ENCODE measurements around the gene EGFR.
"Not testable (repeated sequence)": the region's sequence is repeated elsewhere in the genome, so short reads cannot be mapped to it uniquely, and the experiment has no call there.

EGFR gene

DNA sequence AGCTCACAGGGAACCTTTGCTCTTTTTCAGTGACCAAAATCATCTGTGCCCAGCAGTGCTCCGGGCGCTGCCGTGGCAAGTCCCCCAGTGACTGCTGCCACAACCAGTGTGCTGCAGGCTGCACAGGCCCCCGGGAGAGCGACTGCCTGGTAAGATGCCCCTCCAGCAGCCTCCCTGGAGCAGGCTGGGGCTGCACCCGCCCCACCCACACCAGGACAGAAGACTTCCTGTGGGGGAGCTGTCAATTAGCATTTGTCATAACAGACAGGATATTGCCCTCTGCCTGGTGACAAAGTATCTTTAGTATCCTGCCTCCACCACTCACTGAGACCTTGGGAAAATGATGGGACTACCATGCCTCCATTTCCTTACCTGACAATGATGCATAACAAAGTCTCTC lies 133.7 kb downstream of the EGFR start:
- no peak for DNase-seq

DNA sequence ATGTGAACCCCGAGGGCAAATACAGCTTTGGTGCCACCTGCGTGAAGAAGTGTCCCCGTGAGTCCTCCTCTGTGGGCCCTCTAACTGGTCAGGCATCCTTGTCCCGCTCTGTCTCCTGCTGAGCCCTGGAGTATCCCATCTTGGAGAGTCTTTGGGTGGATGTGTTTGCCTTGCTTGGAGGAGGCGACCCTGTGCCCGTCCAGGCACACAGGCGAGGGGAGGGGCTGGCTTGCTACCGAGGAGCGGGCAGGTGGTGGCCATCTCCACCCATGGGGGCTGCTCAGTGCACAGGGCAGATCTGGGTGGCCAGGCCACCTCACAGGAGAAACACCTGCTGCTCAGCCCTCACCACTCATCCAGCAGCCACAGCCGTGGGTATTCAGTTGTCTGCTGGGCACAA lies 135.3 kb downstream of the EGFR start:
- DNase-seq, result no peak

DNA sequence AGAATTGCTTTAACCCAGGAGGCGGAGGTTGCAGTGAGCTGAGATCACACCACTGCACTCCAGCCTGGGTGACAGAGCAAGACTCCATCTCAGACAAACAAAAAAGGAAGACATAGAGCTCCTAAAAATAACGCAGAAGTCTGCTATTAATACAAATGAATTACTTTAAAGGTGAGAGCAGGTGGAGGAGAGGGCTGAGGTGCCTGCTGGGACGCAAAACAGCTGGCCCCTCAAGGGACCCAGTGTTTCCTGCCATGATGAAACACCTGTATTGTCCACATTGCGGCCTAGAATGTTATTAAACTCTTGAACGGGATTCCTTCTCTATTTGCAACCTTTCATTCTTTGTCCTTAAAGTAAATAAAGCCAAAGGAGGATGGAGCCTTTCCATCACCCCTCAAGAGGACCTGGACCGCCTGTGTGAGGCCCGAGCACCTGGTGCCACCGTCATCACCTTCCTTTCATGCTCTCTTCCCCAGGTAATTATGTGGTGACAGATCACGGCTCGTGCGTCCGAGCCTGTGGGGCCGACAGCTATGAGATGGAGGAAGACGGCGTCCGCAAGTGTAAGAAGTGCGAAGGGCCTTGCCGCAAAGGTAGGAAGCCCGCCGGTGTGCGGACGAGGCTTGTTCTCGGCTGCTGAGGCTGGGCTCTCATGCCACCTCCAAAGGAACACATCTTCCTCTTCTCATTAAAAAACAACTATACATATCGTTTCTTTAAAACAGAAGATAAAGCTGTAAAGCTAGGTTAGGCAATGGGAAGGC lies 136.7 kb downstream of the EGFR start:
- DNase-seq, result no peak

DNA sequence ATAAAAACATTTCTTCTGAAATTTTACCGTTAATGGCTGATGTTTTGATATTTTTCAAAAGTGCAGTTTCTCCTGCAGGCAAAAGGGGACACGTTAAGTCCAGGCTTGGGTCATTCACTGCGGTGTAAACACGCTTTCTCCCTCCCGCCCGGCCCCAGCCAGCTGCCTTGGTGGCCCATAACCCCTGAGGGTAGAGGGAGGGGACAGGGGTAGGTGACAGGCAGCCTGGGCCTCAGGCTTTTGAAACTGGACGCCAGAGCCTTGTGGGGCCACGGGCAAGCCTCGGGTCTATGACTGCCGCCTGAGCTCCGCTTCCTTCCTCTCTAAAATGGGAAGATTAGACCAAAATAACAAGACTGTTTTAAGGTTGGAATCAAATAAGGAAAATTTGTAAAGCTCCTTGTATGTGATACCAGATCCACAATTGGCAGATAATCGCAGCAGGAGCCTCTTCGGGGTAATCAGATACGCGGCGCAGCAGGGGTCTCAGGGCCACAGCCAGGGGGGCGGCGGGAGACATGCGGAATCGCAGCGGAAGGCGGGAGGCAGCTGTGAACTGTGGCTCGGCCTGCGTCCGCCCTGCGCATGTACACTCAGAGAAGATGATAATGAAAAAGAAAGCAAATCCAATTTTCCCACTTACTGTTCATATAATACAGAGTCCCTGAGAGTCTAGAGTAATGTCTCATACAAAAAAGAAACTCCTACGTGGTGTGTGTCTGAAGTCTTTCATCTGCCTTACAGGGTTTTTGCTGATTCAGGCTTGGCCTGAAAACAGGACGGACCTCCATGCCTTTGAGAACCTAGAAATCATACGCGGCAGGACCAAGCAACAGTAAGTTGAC lies 138.3 kb downstream of the EGFR start:
- no peak for DNase-seq

DNA sequence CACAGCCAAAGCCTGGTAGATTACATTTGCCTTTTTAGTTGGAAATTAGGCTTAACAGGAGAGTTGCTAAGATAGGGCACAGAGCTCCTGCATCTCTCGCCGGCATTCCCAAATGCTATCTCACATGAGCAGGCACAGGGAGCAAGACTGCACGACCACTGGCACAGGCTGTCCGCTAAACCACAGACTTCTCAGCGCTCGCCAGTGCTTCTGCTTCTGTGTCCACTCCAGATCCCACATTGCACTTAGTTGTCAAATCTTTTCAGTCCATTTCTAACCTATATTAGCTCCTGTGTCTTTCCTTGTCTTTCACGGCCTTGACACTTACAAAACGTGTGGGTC lies 138.9 kb downstream of the EGFR start:
- no peak for DNase-seq

DNA sequence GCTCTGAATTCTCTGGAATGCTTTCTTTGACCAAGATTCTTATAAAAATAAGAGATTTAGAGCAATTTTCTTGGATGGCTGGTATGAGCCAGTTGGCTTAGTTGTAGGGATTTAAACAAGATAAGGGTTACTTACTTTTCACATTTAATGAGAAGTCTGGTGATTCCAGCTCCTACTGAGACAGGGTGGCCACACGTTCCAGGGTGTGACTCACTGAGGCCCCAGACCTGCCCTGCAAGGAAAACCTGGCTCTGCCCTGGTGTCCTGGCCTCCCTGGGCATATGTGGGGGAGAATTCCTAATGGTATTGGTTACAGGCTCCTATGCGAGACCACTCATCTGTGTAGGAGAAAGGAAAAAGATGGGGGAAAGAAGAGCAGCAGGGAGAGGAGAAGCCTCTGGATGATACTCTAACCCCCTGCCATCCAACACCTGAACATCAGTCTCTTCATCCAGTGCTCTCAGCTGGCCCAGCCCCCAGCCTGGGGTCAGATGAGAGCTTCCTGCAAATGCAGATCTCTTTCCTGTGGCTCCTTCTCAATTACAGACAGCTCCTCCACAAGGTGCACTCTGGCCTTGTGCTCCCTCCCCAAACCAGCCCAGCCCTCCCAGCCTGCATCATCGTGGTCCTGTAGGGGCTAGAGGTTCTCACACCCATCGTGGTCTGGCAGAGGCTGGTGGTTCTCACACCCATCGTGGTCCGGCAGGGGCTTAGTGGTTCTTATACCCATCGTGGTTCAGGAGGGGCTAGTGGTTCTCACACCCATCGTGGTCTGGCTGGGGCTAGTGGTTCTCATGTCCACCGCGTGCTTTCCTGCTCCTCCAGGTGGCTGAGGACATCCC lies 139.9 kb downstream of the EGFR start:
- DNase-seq, result no peak

DNA sequence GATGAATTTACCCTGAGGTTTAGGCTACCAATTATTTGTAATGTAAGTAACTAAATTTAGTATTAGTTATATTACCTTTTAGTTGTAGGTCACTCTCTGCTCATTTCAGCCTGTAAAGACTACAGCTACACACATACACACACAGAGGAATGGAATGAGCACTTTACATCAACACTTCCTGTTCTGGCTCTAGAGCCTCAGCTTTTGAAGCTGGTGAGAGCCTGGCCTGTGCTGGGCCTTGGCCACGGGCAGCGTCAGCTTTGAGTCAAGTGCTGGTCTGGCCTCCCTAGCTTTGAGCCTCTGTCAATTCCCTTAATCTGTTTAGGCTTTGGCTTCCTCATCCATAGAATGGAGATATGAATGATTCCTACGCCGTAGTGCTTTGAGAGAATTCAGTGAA lies 141.7 kb downstream of the EGFR start:
- no peak for DNase-seq

DNA sequence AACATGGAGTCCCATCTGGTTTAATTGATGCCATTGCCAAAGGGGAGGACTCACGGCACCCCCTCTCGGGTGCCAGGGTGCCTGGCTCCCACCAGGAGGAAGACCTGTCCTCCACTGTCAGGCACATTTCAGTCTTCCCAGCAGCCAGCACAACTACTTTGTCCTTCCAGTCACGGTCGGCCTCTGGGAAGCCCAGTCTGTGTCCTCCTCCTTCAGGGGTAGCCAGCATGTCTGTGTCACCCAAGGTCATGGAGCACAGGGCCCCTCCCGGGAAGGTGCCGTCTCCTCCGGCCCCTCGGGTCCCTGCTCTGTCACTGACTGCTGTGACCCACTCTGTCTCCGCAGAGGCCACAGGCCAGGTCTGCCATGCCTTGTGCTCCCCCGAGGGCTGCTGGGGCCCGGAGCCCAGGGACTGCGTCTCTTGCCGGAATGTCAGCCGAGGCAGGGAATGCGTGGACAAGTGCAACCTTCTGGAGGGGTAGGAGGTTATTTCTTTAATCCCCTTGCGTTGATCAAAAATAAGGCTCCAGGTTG lies 142.4 kb downstream of the EGFR start:
- DNase-seq, result no peak

DNA sequence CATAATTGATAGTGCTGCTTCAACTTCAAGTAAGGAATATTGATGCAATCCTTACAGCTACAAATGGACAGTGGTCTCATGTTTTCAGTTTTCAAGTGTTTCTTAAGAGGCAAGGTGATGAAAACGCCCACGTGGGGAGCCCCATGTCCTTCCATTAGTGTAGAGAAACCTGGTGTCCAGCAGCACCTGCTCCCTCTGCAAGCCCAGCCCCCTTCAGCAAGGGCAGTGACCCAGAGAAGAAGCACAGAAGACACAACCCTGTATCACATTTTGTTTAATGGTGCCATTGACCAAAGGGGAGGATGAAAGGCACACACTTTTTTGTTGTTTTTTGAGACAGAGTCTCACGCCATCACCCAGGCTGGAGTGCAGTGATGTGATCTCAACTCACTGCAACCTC lies 143.7 kb downstream of the EGFR start:
- DNase-seq, result no peak

DNA sequence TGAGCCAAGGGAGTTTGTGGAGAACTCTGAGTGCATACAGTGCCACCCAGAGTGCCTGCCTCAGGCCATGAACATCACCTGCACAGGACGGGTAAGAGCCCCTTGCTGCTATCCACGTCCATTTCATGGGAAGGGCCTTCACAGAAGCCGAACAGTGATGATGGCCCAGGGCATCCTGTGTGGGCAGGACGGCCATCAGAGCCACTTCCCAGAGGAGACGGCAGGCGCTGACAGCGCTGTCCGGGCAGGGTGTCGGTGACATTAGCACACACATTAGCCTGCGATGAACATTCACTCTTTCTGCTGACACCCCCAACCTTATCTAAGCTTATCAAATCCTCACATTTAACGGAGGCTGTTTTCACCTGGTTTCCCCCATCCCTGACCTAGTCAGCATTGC lies 144.9 kb downstream of the EGFR start:
- no peak for DNase-seq

DNA sequence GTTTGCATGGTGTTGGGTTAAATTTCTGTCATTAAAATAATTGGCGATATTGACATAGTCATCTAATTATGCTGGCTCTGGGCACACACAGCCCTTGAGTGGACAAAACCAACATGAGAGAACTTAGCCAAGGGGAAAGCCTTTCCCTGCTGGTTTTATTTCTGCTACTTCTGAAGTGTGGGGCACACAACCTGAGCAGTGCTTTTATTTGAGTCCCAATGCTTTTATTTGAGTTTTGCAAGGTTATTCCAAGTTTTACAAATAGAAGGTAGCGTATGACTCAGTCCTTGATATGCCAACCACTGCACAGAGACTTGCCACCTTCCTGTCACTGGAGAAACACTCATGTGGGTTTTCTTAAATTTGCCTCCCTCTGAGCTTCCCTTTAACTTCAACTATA lies 145.7 kb downstream of the EGFR start:
- no peak for DNase-seq

DNA sequence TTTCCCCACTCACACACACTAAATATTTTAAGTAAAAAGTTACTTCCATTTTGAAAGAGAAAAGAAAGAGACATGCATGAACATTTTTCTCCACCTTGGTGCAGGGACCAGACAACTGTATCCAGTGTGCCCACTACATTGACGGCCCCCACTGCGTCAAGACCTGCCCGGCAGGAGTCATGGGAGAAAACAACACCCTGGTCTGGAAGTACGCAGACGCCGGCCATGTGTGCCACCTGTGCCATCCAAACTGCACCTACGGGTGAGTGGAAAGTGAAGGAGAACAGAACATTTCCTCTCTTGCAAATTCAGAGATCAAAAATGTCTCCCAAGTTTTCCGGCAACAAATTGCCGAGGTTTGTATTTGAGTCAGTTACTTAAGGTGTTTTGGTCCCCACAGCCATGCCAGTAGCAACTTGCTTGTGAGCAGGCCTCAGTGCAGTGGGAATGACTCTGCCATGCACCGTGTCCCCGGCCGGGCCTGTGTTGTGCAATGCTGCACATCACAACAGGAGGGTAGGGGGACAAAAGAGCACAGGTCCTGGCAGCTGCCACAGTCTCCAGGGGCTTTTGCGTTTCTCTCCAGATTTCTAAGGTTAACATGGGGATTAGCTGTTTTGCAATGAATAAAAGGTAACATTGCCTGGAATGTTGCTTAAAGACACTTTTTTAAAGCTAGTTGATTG lies 146.5 kb downstream of the EGFR start:
- DNase-seq, result no peak

DNA sequence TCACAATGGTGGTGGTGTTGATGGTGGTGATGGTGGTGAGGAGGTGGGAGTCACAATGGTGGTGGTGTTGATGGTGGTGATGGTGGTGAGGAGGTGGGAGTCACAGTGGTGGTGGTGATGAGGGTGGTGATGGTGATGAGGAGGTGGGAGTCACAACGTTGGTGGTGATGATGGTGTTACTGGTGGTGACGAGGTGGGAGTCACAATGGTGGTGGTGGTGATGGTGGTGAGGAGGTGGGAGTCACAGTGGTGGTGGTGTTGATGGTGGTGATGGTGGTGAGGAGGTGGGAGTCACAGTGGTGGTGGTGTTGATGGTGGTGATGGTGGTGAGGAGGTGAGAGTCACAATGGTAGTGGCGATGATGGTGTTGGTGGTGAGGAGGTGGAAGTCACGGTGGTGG lies 148.5 kb downstream of the EGFR start:
- DNase-seq, result not testable (repeated sequence)

DNA sequence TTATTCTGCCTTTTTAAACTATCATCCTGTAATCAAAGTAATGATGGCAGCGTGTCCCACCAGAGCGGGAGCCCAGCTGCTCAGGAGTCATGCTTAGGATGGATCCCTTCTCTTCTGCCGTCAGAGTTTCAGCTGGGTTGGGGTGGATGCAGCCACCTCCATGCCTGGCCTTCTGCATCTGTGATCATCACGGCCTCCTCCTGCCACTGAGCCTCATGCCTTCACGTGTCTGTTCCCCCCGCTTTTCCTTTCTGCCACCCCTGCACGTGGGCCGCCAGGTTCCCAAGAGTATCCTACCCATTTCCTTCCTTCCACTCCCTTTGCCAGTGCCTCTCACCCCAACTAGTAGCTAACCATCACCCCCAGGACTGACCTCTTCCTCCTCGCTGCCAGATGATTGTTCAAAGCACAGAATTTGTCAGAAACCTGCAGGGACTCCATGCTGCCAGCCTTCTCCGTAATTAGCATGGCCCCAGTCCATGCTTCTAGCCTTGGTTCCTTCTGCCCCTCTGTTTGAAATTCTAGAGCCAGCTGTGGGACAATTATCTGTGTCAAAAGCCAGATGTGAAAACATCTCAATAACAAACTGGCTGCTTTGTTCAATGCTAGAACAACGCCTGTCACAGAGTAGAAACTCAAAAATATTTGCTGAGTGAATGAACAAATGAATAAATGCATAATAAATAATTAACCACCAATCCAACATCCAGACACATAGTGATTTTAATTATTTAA lies 151.7 kb downstream of the EGFR start:
- no peak for DNase-seq

DNA sequence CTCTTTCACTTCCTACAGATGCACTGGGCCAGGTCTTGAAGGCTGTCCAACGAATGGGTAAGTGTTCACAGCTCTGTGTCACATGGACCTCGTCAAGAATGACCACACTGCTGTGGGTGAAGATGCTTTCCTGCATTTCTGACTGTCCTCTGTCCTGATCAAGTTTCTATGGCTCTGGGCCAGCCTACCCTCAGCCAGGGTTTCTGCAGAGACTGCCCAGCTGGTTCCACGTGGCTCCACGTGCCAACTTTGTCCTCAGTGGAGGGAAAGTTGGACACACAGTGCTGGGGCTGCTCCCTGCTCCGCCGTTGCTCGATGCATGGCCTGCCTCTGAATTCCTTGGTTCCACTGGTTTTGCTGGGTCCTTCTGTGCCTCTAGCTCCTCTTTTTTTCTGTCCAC lies 152.3 kb downstream of the EGFR start:
- DNase-seq, result no peak

DNA sequence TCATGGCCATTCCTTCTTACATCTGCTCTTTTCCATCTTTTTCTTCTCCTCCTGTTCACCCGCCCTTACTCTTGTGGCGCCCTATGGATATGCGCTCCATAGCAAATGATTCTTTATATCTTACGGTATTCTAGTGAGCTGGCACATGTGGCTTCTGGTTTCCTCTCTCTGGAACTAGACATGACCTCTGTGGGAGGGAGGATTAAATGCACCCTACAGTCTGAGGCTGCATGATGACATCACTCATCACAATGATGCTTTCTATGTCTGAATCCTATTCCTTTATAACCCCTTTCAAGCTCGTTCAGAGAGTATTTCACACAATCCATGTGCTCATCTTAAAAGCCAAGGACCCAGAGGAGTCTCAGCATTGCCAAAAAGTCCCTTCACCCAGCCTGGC lies 153.3 kb downstream of the EGFR start:
- DNase-seq, result no peak

DNA sequence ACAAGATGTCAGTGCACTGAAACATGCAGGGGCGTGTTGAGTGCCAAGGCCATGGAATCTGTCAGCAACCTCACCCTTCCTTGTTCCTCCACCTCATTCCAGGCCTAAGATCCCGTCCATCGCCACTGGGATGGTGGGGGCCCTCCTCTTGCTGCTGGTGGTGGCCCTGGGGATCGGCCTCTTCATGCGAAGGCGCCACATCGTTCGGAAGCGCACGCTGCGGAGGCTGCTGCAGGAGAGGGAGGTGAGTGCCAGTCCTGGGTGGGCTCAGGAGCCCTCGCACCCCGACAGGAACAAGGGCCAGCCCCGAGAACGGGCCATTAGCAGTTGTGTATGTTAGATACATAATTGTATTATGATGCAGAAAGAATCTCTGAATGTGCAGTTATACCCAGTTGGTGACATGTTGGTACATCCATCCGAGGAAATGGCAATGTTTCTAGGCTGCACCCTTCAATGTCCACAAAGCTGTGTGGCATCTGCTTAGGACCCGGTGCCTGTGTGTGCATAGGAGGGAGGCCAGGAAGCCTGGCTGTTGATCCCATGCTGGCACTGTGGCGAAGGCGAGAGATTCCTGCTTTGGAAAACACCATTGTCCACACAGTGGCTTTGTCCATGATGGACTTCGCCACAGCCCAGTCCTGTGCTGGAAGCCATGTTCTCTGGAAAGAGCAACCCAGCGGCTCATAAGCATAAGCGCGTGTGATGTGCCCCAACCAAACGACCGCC lies 154.2 kb downstream of the EGFR start:
- no peak for DNase-seq

DNA sequence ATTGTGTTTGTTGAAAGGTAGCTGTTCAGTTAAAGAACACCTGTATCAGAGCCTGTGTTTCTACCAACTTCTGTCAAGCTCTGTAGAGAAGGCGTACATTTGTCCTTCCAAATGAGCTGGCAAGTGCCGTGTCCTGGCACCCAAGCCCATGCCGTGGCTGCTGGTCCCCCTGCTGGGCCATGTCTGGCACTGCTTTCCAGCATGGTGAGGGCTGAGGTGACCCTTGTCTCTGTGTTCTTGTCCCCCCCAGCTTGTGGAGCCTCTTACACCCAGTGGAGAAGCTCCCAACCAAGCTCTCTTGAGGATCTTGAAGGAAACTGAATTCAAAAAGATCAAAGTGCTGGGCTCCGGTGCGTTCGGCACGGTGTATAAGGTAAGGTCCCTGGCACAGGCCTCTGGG lies 154.9 kb downstream of the EGFR start:
- no peak for DNase-seq

DNA sequence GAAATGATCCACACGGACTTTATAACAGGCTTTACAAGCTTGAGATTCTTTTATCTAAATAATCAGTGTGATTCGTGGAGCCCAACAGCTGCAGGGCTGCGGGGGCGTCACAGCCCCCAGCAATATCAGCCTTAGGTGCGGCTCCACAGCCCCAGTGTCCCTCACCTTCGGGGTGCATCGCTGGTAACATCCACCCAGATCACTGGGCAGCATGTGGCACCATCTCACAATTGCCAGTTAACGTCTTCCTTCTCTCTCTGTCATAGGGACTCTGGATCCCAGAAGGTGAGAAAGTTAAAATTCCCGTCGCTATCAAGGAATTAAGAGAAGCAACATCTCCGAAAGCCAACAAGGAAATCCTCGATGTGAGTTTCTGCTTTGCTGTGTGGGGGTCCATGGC lies 155.6 kb downstream of the EGFR start:
- no peak for DNase-seq

DNA sequence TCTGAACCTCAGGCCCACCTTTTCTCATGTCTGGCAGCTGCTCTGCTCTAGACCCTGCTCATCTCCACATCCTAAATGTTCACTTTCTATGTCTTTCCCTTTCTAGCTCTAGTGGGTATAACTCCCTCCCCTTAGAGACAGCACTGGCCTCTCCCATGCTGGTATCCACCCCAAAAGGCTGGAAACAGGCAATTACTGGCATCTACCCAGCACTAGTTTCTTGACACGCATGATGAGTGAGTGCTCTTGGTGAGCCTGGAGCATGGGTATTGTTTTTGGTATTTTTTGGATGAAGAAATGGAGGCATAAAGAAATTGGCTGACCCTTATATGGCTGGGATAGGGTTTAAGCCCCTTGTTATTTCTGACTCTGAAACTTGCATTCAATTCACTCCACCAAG lies 156.0 kb downstream of the EGFR start:
- no peak for DNase-seq

DNA sequence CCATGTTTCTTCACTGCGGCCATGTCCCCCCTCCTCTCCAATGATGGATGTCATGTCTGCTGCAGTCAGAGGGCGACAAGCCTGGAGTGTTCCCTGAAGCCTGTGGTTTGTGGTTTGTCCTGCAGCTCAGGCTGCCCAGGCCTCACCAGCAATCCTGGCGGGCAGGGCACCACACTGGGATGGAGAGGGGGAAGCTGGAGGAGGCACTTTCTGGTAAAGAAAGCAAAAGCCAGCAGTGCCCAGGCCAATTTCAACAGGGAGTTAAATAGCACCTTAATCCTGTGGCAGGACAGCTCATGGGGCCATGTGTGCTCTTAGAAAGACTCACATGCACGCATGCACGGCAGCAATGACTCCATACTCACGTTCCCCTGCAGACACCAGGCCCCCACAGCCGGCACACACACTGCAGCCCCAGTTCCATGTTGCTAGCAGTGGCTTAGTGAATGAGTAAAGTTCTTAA lies 158.3 kb downstream of the EGFR start:
- DNase-seq, result no peak

Data from DMS79 treated with DMSO at 0.1 percent for 48 hours (cell line).